Measurements from ENCODE around the gene FLYWCH1. TPM values are rescaled to one million over a fixed set of nuclear protein-coding genes. Genes with fewer than 3 reads are reported as not detected.

The FLYWCH1 gene
- total and polyA plus RNA-seq, 9 of the 15 experiments (the other 6 are each of a cell fraction or from before 2014, with no cell fraction given), result 0.18 to 33.6 (median 11.3) TPM

GRCh38 chr16:2900526-2901075, 11.1 kb upstream of the FLYWCH1 start:
- no peak overlapping the region for H3K9ac ChIP-seq (ENCODE audit: insufficient read depth in 1 of 2, low read depth in 2 of 2, low read length in 2 of 2)
- H3K9me3 ChIP-seq (replicated peaks; ENCODE audit: control insufficient read depth, insufficient read depth, low read depth, low read length), result no peaks in the 10 kb centered on the region
- H4K20me1 ChIP-seq (replicated peaks; ENCODE audit: control insufficient read depth, insufficient read depth, low read length), result no peaks in the 10 kb centered on the region
- no peak overlapping the region for H3K27ac ChIP-seq (ENCODE audit: extremely low read depth, low read depth, low read length)
- no peak overlapping the region for H3K4me3 ChIP-seq
- FAIRE-seq (no peak), ATAC-seq (no peak), DNase-seq (ENCODE audit: extremely low read depth in 1 of 4, low spot score in 3 of 4) (no peak)
- in situ Hi-C loops (cut with MboI), result no loop called here
- H3K4me1 ChIP-seq (replicated peaks in 1 of 2; ENCODE audit: control insufficient read depth in 2 of 2, insufficient read depth in 2 of 2, low read length in 2 of 2), result peaks cover 7 to 44% of the 10 kb centered on the region in 2 experiments; a peak in 4 of 5 replicates
- ChIA-PET POLR2A (no interaction called here), CTCF (ENCODE audit: low intra/inter-chr PET ratio) (no interaction called here)
- peaks cover 6% of the 10 kb centered on the region; the same call in 2 of the 3 replicates for H3K79me2 ChIP-seq (ENCODE audit: control insufficient read depth, insufficient read depth, low read length)
- no peaks in the 10 kb centered on the region for H3K9me1 ChIP-seq (ENCODE audit: control insufficient read depth, insufficient read depth, low read length)
- H3K36me3 ChIP-seq (ENCODE audit: control insufficient read depth, insufficient read depth, low read length), result no peaks in the 10 kb centered on the region
- intact Hi-C loops (cut with micrococcal nuclease), result no loop called here
- no peak overlapping the region for H2AFZ ChIP-seq (ENCODE audit: low read depth, low read length)
- 71% methylated on average over 12 of the region's 15 CpGs for WGBS (ENCODE audit: insufficient coverage, low coverage, missing lambda C conversion rate)
- no peaks in the 10 kb centered on the region for H3K27me3 ChIP-seq (ENCODE audit: control insufficient read depth in 2 of 2, insufficient read depth in 2 of 2, low read length in 2 of 2)
- H3K4me2 ChIP-seq (ENCODE audit: insufficient read depth, low read length), result no peak overlapping the region
- no peak for TF ChIP-seq HOXB6 (CRISPR knock-in tag; IDR thresholded peaks at IDR 0.05; ENCODE audit: borderline replicate concordance)
- TF ChIP-seq DNMT1 (IDR thresholded peaks at IDR 0.05), result no peak
- TF ChIP-seq ZNF347 (CRISPR knock-in tag; IDR thresholded peaks at IDR 0.05; ENCODE audit: low read depth), result no peak
- no peak for TF ChIP-seq CREB3 (tag; conservative IDR thresholded peaks at IDR 0.05; ENCODE audit: low read depth)
- TF ChIP-seq ZNF431 (CRISPR knock-in tag; IDR thresholded peaks at IDR 0.05), result no peak
- no peak for TF ChIP-seq ZNF696 (CRISPR knock-in tag; conservative IDR thresholded peaks at IDR 0.05)
- no peak for TF ChIP-seq MTA1 (IDR thresholded peaks at IDR 0.05; ENCODE audit: borderline replicate concordance)
- no peak for TF ChIP-seq FOXP4 (CRISPR knock-in tag; IDR thresholded peaks at IDR 0.05; ENCODE audit: borderline replicate concordance)
- TF ChIP-seq MAFK (IDR thresholded peaks at IDR 0.05; ENCODE audit: low read length), result no peak
- TF ChIP-seq ZNF780A (CRISPR knock-in tag; IDR thresholded peaks at IDR 0.05), result no peak
- no peak for TF ChIP-seq YBX1 (IDR thresholded peaks at IDR 0.05)
- TF ChIP-seq KAT7 (CRISPR knock-in tag; IDR thresholded peaks at IDR 0.05; ENCODE audit: borderline replicate concordance), result no peak
- TF ChIP-seq SNAPC5 (CRISPR knock-in tag; IDR thresholded peaks at IDR 0.05), result no peak
- no peak for TF ChIP-seq FOXK1 (CRISPR knock-in tag; IDR thresholded peaks at IDR 0.05; ENCODE audit: borderline replicate concordance)
- TF ChIP-seq ZNF408 (CRISPR knock-in tag; IDR thresholded peaks at IDR 0.05; ENCODE audit: low read depth), result no peak
- no peak for TF ChIP-seq POLR2A (conservative IDR thresholded peaks at IDR 0.05)
- no peak for TF ChIP-seq NEUROD1 (IDR thresholded peaks at IDR 0.05; ENCODE audit: borderline replicate concordance, low read depth, low read length, partially characterized antibody)
- no peak for TF ChIP-seq ETV6 (IDR thresholded peaks at IDR 0.05; ENCODE audit: borderline replicate concordance in 1 of 2, low read depth in 2 of 2, low read length in 1 of 2)
- TF ChIP-seq ETV6 (CRISPR knock-in tag; IDR thresholded peaks at IDR 0.05; ENCODE audit: borderline replicate concordance), result no peak
- no peak for TF ChIP-seq BDP1 (IDR thresholded peaks at IDR 0.05; ENCODE audit: insufficient read depth, insufficient read length)
- TF ChIP-seq ZNF184 (CRISPR knock-in tag; IDR thresholded peaks at IDR 0.05), result no peak
- BruUV-seq (replicated peaks), result no TSS peak

Measured in K562 (cell line).